ENCODE data around the gene CCDC40. TPM values are rescaled to one million over a fixed set of nuclear protein-coding genes. Genes with fewer than 3 reads are reported as not detected.
A peak's percentile ranks its signal among the peaks of the same experiment; 100 is the strongest.

CCDC40 gene
- total RNA-seq, 1 experiment from 2014 or later, result 3.8 TPM

DNA sequence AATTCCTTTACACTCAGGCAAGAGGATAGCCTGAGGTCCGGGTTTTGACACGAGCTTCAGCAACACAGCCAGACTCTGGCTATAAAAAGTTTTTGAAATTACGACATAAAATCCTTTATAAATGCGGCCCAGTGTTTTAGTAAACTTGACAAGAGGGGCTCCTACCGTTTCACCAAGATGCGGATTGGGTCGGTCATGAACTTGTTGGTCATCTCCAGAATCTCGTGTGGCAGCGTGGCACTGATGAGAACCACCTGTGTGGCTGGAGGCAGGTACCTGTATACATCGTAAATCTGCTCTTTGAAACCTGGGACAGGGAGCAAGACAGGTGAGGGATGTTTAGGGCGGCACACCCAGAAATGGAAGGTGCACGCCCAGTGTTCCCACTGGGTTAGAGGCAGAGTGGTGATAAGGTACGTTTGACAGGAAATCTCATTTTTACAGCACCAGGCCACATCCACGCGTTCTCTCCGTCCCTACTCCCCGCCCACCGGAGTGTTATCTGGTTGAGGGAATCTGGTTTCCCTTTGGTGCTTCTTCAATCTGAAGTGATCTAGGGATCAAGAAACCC lies 102.5 kb downstream of the CCDC40 start:
- Histone ChIP-seq H3K4me3 (ENCODE audit: insufficient read depth, low read depth, low read length) (no peak overlapping the region), H3K27me3 (ENCODE audit: control insufficient read depth, insufficient read depth, low read length) (no peaks in the 10 kb centered on the region), H3K36me3 (replicated peaks; ENCODE audit: control insufficient read depth, insufficient read depth, low read length) (peaks cover 54% of the 10 kb centered on the region)
- no peak for DNase-seq

GRCh38 chr17:80141463-80142165 lies 105.2 kb downstream of the CCDC40 start:
- DNase-seq, result no peak
- Histone ChIP-seq H3K27me3 (ENCODE audit: control insufficient read depth, insufficient read depth, low read length) (no peaks in the 10 kb centered on the region), H3K36me3 (replicated peaks; ENCODE audit: control insufficient read depth, insufficient read depth, low read length) (peaks cover 47% of the 10 kb centered on the region), H3K4me3 (ENCODE audit: insufficient read depth, low read depth, low read length) (no peak overlapping the region)

DNA sequence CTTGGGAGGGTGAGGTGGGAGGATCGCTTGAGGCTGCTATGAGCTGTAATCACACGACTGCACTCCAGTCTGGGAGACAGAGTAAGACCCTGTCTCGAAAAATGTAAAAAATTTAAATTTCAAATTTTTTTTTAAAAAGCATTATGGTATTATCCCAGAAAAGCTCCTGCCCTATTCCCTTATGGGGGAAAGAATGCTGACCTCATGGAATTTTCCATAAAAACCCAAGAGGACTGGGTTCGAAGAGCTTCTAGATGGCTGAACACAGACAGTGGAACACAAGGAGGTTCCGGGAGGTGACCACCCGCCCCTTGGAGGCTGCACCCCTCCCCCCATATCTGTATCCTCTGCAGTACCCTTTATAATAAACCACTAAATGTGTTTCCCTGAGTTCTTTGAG lies 106.5 kb downstream of the CCDC40 start:
- Histone ChIP-seq H3K4me3 (ENCODE audit: insufficient read depth, low read depth, low read length) (no peak overlapping the region), H3K36me3 (replicated peaks; ENCODE audit: control insufficient read depth, insufficient read depth, low read length) (peaks cover 36% of the 10 kb centered on the region), H3K27me3 (ENCODE audit: control insufficient read depth, insufficient read depth, low read length) (no peaks in the 10 kb centered on the region)
- DNase-seq, result no peak

- DNase-seq, result no peak
- no peaks in the 10 kb centered on the region for H3K27me3 ChIP-seq (ENCODE audit: control insufficient read depth, insufficient read depth, low read length)
- peaks cover 16% of the 10 kb centered on the region for H3K36me3 ChIP-seq (replicated peaks; ENCODE audit: control insufficient read depth, insufficient read depth, low read length)
- peak overlapping the region; percentile 94 for H3K4me3 ChIP-seq (ENCODE audit: insufficient read depth, low read depth, low read length)
These were observed 108.9 kb downstream of the CCDC40 start for GRCh38 chr17:80145076-80146075.

- H3K27me3 ChIP-seq (ENCODE audit: control insufficient read depth, insufficient read depth, low read length), result no peaks in the 10 kb centered on the region
- peak; percentile 73 for DNase-seq
- H3K4me3 ChIP-seq (ENCODE audit: insufficient read depth, low read depth, low read length), result peak overlapping the region; percentile 94
- peaks cover 14% of the 10 kb centered on the region for H3K36me3 ChIP-seq (replicated peaks; ENCODE audit: control insufficient read depth, insufficient read depth, low read length)
These were observed 109.9 kb downstream of the CCDC40 start for GRCh38 chr17:80146121-80147034.

- Histone ChIP-seq H3K4me3 (ENCODE audit: insufficient read depth, low read depth, low read length) (peak within 1 kb of the TSS; percentile 94), H3K36me3 (replicated peaks; ENCODE audit: control insufficient read depth, insufficient read depth, low read length) (peaks cover 10% of the 10 kb centered on the region), H3K27me3 (ENCODE audit: control insufficient read depth, insufficient read depth, low read length) (no peaks in the 10 kb centered on the region)
- peak; percentile 98 for DNase-seq
These were observed 110.8 kb downstream of the CCDC40 start, which contains the start of gene EIF4A3 for GRCh38 chr17:80147035-80147822. Gene EIF4A3 (minus strand): TSS chr17:80147128. CDS start chr17:80146961, 167 bp downstream.

Other genes starting within 250 kb of the CCDC40 start
- 1.4 and 1.9 TPM in 2 replicates for gene CBX8, start 239.6 kb upstream of the CCDC40 start, total RNA-seq (2014; rRNA removed; shearing (Covaris generic))
- gene CBX4, start 197.2 kb upstream of the CCDC40 start, total RNA-seq (2014; rRNA removed; shearing (Covaris generic)), result 6.4 and 6.6 TPM in 2 replicates
- gene TBC1D16, start 770 bp upstream of the CCDC40 start, total RNA-seq (2014; rRNA removed; shearing (Covaris generic)), result 81.8 and 95.8 TPM in 2 replicates
- 68.4 and 78.4 TPM in 2 replicates for gene GAA, start 64.9 kb downstream of the CCDC40 start, total RNA-seq (2014; rRNA removed; shearing (Covaris generic))
- 126 and 138 TPM in 2 replicates for gene EIF4A3, start 110.5 kb downstream of the CCDC40 start, total RNA-seq (2014; rRNA removed; shearing (Covaris generic))
- 0.11 and 0.55 TPM in 2 replicates for gene CARD14, start 133.4 kb downstream of the CCDC40 start, total RNA-seq (2014; rRNA removed; shearing (Covaris generic))
- 10.2 and 12.5 TPM in 2 replicates for gene SGSH, start 183.7 kb downstream of the CCDC40 start, total RNA-seq (2014; rRNA removed; shearing (Covaris generic))
- gene SLC26A11, start 183.8 kb downstream of the CCDC40 start, total RNA-seq (2014; rRNA removed; shearing (Covaris generic)), result 19.4 and 20.6 TPM in 2 replicates
- 29.4 and 48.8 TPM in 2 replicates for gene RNF213, start 224.2 kb downstream of the CCDC40 start, total RNA-seq (2014; rRNA removed; shearing (Covaris generic))

Measured in H7 (cell line).